IMR-90 (cell line): Measurements from ENCODE around the gene MED6. TPM values are rescaled to one million over a fixed set of nuclear protein-coding genes. Genes with fewer than 3 reads are reported as not detected.

Source experiments
- ATAC-seq: fragments of 200-7000 bp; cut with Tn5 transposase; 2 replicates; pipeline ENCODE4 v1.9.1; 2020; ENCODE audit warnings: low read depth, mild to moderate bottlenecking, moderate library complexity
- BruUV-seq: library from RNA; stranded (reverse); fragments of 400-500 nt; replicated peaks from 2 replicates; lab custom pipeline; 2021; lab: Mats Ljungman, UMichigan
- CTCF ChIA-PET: fragments of 300-600 bp; formaldehyde crosslinking; extraction: SDS; loops from one replicate; lab custom pipeline; 2021; ENCODE audit warnings: antibody characterized with exemption; lab: Yijun Ruan, JAX
- POLR2A ChIA-PET: fragments of 300-600 bp; sonication (Branson Sonifier 250); formaldehyde crosslinking; loops from one replicate; lab custom pipeline; 2022; ENCODE audit warnings: antibody characterized with exemption; ENCODE audit not compliant: unreplicated experiment; lab: Charles Lee
- DNase-seq: peaks from one replicate; pipeline ENCODE4 v3.0.0; 2013
- H2AFZ ChIP-seq: replicated peaks from 2 replicates; pipeline ENCODE3; 2013; ENCODE audit warnings: low read length, mild to moderate bottlenecking; ENCODE audit not compliant: poor library complexity
- H2AK5ac ChIP-seq: 2 replicates; pipeline ENCODE4 v1.6.1; 2013; ENCODE audit warnings: low read depth, low read length, inconsistent platforms
- H2AK9ac ChIP-seq: replicated peaks from 2 replicates; pipeline ENCODE3; 2013; ENCODE audit warnings: mild to moderate bottlenecking, low read depth, low read length, moderate library complexity; ENCODE audit not compliant: poor library complexity
- H2BK120ac ChIP-seq: 2 replicates; pipeline ENCODE4 v1.6.1; 2013; ENCODE audit warnings: low read depth, low read length, inconsistent platforms
- H2BK15ac ChIP-seq: 3 replicates; pipeline ENCODE4 v1.6.1; 2013; ENCODE audit warnings: low read depth, low read length, inconsistent platforms
- H2BK20ac ChIP-seq: 2 replicates; pipeline ENCODE4 v1.6.1; 2013; ENCODE audit warnings: low read depth, mild to moderate bottlenecking, inconsistent platforms, low read length, moderate library complexity
- H2BK5ac ChIP-seq: 2 replicates; pipeline ENCODE4 v1.6.1; 2013; ENCODE audit warnings: mild to moderate bottlenecking, low read depth, low read length, inconsistent platforms; ENCODE audit not compliant: poor library complexity, severe bottlenecking
- H3K14ac ChIP-seq: replicated peaks from 2 replicates; pipeline ENCODE4 v1.6.1; 2013; ENCODE audit warnings: low read depth, low read length, inconsistent platforms
- H3K18ac ChIP-seq: 2 replicates; pipeline ENCODE4 v1.6.1; 2013; ENCODE audit warnings: low read depth, low read length, control low read depth
- H3K23ac ChIP-seq: 2 replicates; pipeline ENCODE4 v1.6.1; 2013; ENCODE audit warnings: low read depth, low read length, inconsistent platforms
- H3K27ac ChIP-seq: 2 replicates; pipeline ENCODE4 v1.5.1; 2013; ENCODE audit warnings: mild to moderate bottlenecking, control low read depth, low read length; ENCODE audit not compliant: insufficient read depth
- H3K27me3 ChIP-seq: 2 replicates; pipeline ENCODE4 v1.6.1; 2013; ENCODE audit warnings: low read length; ENCODE audit not compliant: control insufficient read depth, insufficient read depth
- H3K36me3 ChIP-seq: 2 replicates; pipeline ENCODE4 v1.6.1; 2013; ENCODE audit warnings: low read length, mixed read lengths; ENCODE audit not compliant: control insufficient read depth, insufficient read depth
- H3K4ac ChIP-seq: 2 replicates; pipeline ENCODE4 v1.6.1; 2013; ENCODE audit warnings: low read depth, low read length, inconsistent platforms
- H3K4me1 ChIP-seq: 2 replicates; pipeline ENCODE4 v1.6.1; 2013; ENCODE audit warnings: low read length, mixed read lengths; ENCODE audit not compliant: control insufficient read depth, insufficient read depth
- H3K4me2 ChIP-seq: 2 replicates; pipeline ENCODE4 v1.6.1; 2013; ENCODE audit warnings: low read depth, mild to moderate bottlenecking, control low read depth, low read length, moderate library complexity
- H3K4me3 ChIP-seq: 2 replicates; pipeline ENCODE4 v1.5.1; 2013; ENCODE audit warnings: low read depth, mild to moderate bottlenecking, control low read depth, low read length, moderate library complexity; ENCODE audit not compliant: insufficient read depth
- H3K56ac ChIP-seq: 2 replicates; pipeline ENCODE4 v1.6.1; 2013; ENCODE audit warnings: low read length, inconsistent platforms; ENCODE audit not compliant: insufficient read depth; ENCODE audit errors: extremely low read depth
- H3K79me1 ChIP-seq, 2 experiments: 2 replicates each; pipeline ENCODE4 v1.6.1; 2013; ENCODE audit warnings: low read length in 2 of 2, inconsistent platforms in 1 of 2, low read depth in 1 of 2
- H3K9ac ChIP-seq: 2 replicates; pipeline ENCODE4 v1.6.1; 2013; ENCODE audit warnings: low read depth, low read length, control low read depth
- H3K9me1 ChIP-seq: 2 replicates; pipeline ENCODE4 v1.6.1; 2013; ENCODE audit warnings: low read length, inconsistent platforms; ENCODE audit not compliant: insufficient read depth
- H3K9me3 ChIP-seq: 2 replicates; pipeline ENCODE4 v1.6.1; 2013; ENCODE audit warnings: low read length; ENCODE audit not compliant: control insufficient read depth, insufficient read depth
- H4K20me1 ChIP-seq: 2 replicates; pipeline ENCODE4 v1.6.1; 2013; ENCODE audit warnings: low read length, inconsistent platforms; ENCODE audit not compliant: insufficient read depth
- H4K5ac ChIP-seq: 2 replicates; pipeline ENCODE4 v1.6.1; 2013; ENCODE audit warnings: mild to moderate bottlenecking, low read depth, low read length, control low read depth
- H4K8ac ChIP-seq, 2 experiments: 2 replicates each; pipeline ENCODE4 v1.6.1; 2013; ENCODE audit warnings: low read depth in 2 of 2, low read length in 2 of 2, control low read depth in 1 of 2, inconsistent platforms in 1 of 2
- H4K91ac ChIP-seq: 2 replicates; pipeline ENCODE4 v1.6.1; 2013; ENCODE audit warnings: low read depth, low read length, inconsistent platforms; ENCODE audit not compliant: insufficient read depth
- ELK1 ChIP-seq: fragments of 150-350 bp; IDR thresholded peaks from 2 replicates; pipeline ENCODE4 v1.6.1; 2016; ENCODE audit warnings: low read depth, mild to moderate bottlenecking, low read length, moderate library complexity, borderline replicate concordance
- MAFK ChIP-seq: IDR thresholded peaks from 2 replicates; pipeline ENCODE4 v1.6.1; 2012; ENCODE audit warnings: low read depth, low read length, improper control_type of control experiment
- MAZ ChIP-seq: IDR thresholded peaks from 2 replicates; pipeline ENCODE4 v1.6.1; 2012; ENCODE audit warnings: low read depth, mild to moderate bottlenecking, low read length, improper control_type of control experiment, moderate library complexity, borderline replicate concordance
- RAD21 ChIP-seq: IDR thresholded peaks from 2 replicates; pipeline ENCODE4 v1.6.1; 2012; ENCODE audit warnings: low read length, improper control_type of control experiment
- USF2 ChIP-seq: fragments of 150-350 bp; IDR thresholded peaks from 2 replicates; pipeline ENCODE4 v1.6.1; 2017; ENCODE audit warnings: mild to moderate bottlenecking, antibody characterized with exemption, low read length, low read depth
- dilution Hi-C: fragments of 300-500 bp; cut with HindIII; formaldehyde crosslinking; loops from one replicate; pipeline ENCODE4 v1.14.3; 2018; ENCODE audit warnings: low sequenced_read_pairs; ENCODE audit not compliant: unreplicated experiment
- in situ Hi-C: fragments of 300-500 bp; cut with MboI; formaldehyde crosslinking; loops from 3 replicates; pipeline ENCODE4 v1.14.3; 2019; ENCODE audit warnings: low sequenced_read_pairs, inconsistent platforms, mixed read lengths
- intact Hi-C: fragments of 100-400 bp; cut with micrococcal nuclease; formaldehyde crosslinking; loops from 2 replicates; pipeline ENCODE4 v1.10.0; 2022
- microRNA-seq, 2 experiments: library from miRNA; stranded (forward) in 1 of 2; unstranded in 1 of 2; fragments of 10-50 nt in 1 of 2; fragments of <30 nt in 1 of 2; gene quantifications in 1 of 2; microRNA quantifications in 1 of 2; one replicate each; pipeline versions ENCODE3 to v1.1.0; 2013 to 2020; ENCODE audit not compliant: insufficient read depth in 1 of 2, insufficient read length in 1 of 2, unreplicated experiment in 1 of 2
- polyA plus RNA-seq, 3 experiments: library from polyadenylated mRNA; depleted of rRNA; stranded (reverse); fragments of >200 nt; gene quantifications; 2 replicates each; pipeline ENCODE4 v1.2.3, GENCODE V29; 2012; ENCODE audit warnings: low replicate concordance in 1 of 3
- small RNA-seq, 5 experiments: library from RNA; depleted of rRNA; stranded (forward); fragments of <200 nt; gene quantifications; one replicate each; pipeline ENCODE3, GENCODE V24; 2012
- total RNA-seq: library from RNA; depleted of rRNA; stranded (reverse); fragments of >200 nt; gene quantifications from 2 replicates; pipeline ENCODE4 v1.2.3, GENCODE V29; 2012; rRNA removed

Gene MED6
- total and polyA plus RNA-seq, 2 of the 4 experiments (the other 2 are of a cell fraction), result 24.3 to 31.5 TPM

- H3K56ac ChIP-seq, result no peak within 1 kb of the TSS
- intact Hi-C loops, result no loop called here
- H4K5ac ChIP-seq, result no peak within 1 kb of the TSS
- no peak within 1 kb of the TSS for H2BK15ac ChIP-seq
- H2AFZ ChIP-seq, result no peak within 1 kb of the TSS
- H4K20me1 ChIP-seq, result no peaks in the 10 kb centered on the region
- H3K4ac ChIP-seq, result no peak within 1 kb of the TSS
- no peak within 1 kb of the TSS for H2AK5ac ChIP-seq
- CTCF ChIA-PET, result interaction anchor here (1.0 kb wide), 1 partner anchor 11 kb away, joined by 3 read pairs; no protein-coding TSS in a partner anchor
- in situ Hi-C loops, result no loop called here
- H3K79me1 ChIP-seq, result no peaks in the 10 kb centered on the region
- POLR2A ChIA-PET, result no interaction called here
- H2BK5ac ChIP-seq, result no peak within 1 kb of the TSS
- TF ChIP-seq RAD21, result no peak
- no peak for TF ChIP-seq MAFK
- no peak for TF ChIP-seq MAZ
- no peak for TF ChIP-seq USF2
- TF ChIP-seq ELK1, result no peak
- no TSS peak for BruUV-seq
- no peak within 1 kb of the TSS for H3K14ac ChIP-seq
- H2BK120ac ChIP-seq, result no peak within 1 kb of the TSS
- H3K4me2 ChIP-seq, result no peak within 1 kb of the TSS
- no peak within 1 kb of the TSS for H3K23ac ChIP-seq
- H4K8ac ChIP-seq, result no peak within 1 kb of the TSS
- no peak within 1 kb of the TSS for H3K9ac ChIP-seq
- no peak within 1 kb of the TSS for H3K4me3 ChIP-seq
- dilution Hi-C loops, result no loop called here
- no peak within 1 kb of the TSS for H3K18ac ChIP-seq
- no peak within 1 kb of the TSS for H2AK9ac ChIP-seq
- H3K9me3 ChIP-seq, result peaks cover 2% of the 10 kb centered on the region; the same call in 1 of the 2 replicates
- no peak within 1 kb of the TSS for H4K91ac ChIP-seq
- no peak for ATAC-seq
- H3K36me3 ChIP-seq, result no peaks in the 10 kb centered on the region
- no peaks in the 10 kb centered on the region for H3K9me1 ChIP-seq
- H3K4me1 ChIP-seq, result no peaks in the 10 kb centered on the region
- no peak within 1 kb of the TSS for H2BK20ac ChIP-seq
- DNase-seq, result no peak
- H3K27me3 ChIP-seq, result no peaks in the 10 kb centered on the region
- H3K27ac ChIP-seq, result no peak within 1 kb of the TSS
Observed at GRCh38 chr14:70534904-70535303, 65.6 kb downstream of the MED6 start, which contains the start of gene ADAM20. Gene ADAM20, minus strand, starts transcription at chr14:70535004. Its CDS starts 10,247 bp downstream, at chr14:70524757.

Small RNA genes within 50 kb of the gene (microRNA-seq; reads per million reads assigned to microRNA genes)
- gene RN7SL77P (ENCODE audit: insufficient read depth, insufficient read length), result not detected

Small RNA genes within 50 kb of the gene (small RNA-seq; reads per million reads assigned to genes)
- gene RN7SL77P, result 0 reads per million in 5 experiments

Other genes starting within 250 kb of the MED6 start
- 23.1 and 49.2 TPM in 2 replicates for gene COX16, start 241.0 kb downstream of the MED6 start, total RNA-seq
- gene COX16, start 241.0 kb downstream of the MED6 start, polyA plus RNA-seq (2012; rRNA removed), result 22.2 and 24.4 TPM in 2 replicates
- gene SYNJ2BP, start 183.6 kb downstream of the MED6 start, total RNA-seq, result 24.7 and 25.5 TPM in 2 replicates
- 8.3 and 10.0 TPM in 2 replicates for gene SYNJ2BP, start 183.6 kb downstream of the MED6 start, polyA plus RNA-seq (2012; rRNA removed)
- 0.28 and 0.36 TPM in 2 replicates for gene ADAM21, start 148.5 kb downstream of the MED6 start, total RNA-seq
- 0.11 and 0.15 TPM in 2 replicates for gene ADAM21, start 148.5 kb downstream of the MED6 start, polyA plus RNA-seq (2012; rRNA removed)
- gene ADAM20, start 65.7 kb downstream of the MED6 start, total RNA-seq, result 0.18 and 0.28 TPM in 2 replicates
- gene ADAM20, start 65.7 kb downstream of the MED6 start, polyA plus RNA-seq (2012; rRNA removed), result 0.03 and 0.06 TPM in 2 replicates
- not detected in 2 replicates for gene TTC9, start 41.3 kb upstream of the MED6 start, total RNA-seq
- 0.01 and 0.02 TPM in 2 replicates for gene TTC9, start 41.3 kb upstream of the MED6 start, polyA plus RNA-seq (2012; rRNA removed)
- 0.18 and 0.28 TPM in 2 replicates for gene MAP3K9, start 208.9 kb upstream of the MED6 start, total RNA-seq
- 0.17 and 0.26 TPM in 2 replicates for gene MAP3K9, start 208.9 kb upstream of the MED6 start, polyA plus RNA-seq (2012; rRNA removed)